HL-60 (cell line): ENCODE measurements around the gene MROH2A.
"Not testable (repeated sequence)": the region's sequence is repeated elsewhere in the genome, so short reads cannot be mapped to it uniquely, and the experiment has no call there.

Source experiments
- DNase-seq, 2 experiments: peaks; one replicate each; pipeline ENCODE4 v3.0.0-alpha.2; 2010 to 2020; ENCODE audit warnings: low read depth in 1 of 2, low spot score in 1 of 2
- H3K27ac ChIP-seq: fragments of 250-450 bp; sonication (Bioruptor Pico); replicated peaks from 2 replicates; pipeline ENCODE4 v1.5.1; 2020; ENCODE audit warnings: mild to moderate bottlenecking, moderate library complexity
- H3K27me3 ChIP-seq: fragments of 250-450 bp; sonication (Bioruptor Pico); 2 replicates; pipeline ENCODE4 v1.5.1; 2021; ENCODE audit warnings: mild to moderate bottlenecking, moderate library complexity; ENCODE audit not compliant: insufficient read depth, poor library complexity, severe bottlenecking
- H3K4me3 ChIP-seq: replicated peaks from 2 replicates; pipeline ENCODE4 v1.5.1; 2011; ENCODE audit warnings: mild to moderate bottlenecking, control low read depth, low read length; ENCODE audit not compliant: insufficient read depth
- GABPA ChIP-seq: IDR thresholded peaks from 2 replicates; pipeline ENCODE4 v1.6.1; 2012; ENCODE audit warnings: low read depth
- POLR2AphosphoS5 ChIP-seq: IDR thresholded peaks from 2 replicates; pipeline ENCODE4 v1.6.1; 2012; ENCODE audit warnings: low read depth
- SPI1 ChIP-seq: IDR thresholded peaks from 2 replicates; pipeline ENCODE4 v1.6.1; 2012; ENCODE audit warnings: low read depth, mild to moderate bottlenecking, borderline replicate concordance
- long read RNA-seq: library from polyadenylated mRNA; unstranded; transcript quantifications from one replicate; pipeline ENCODE4 v2.0.0, GENCODE V29; 2020
- TF ChIP-seq, protein P1 (sequence below): IDR thresholded peaks from one replicate; pipeline ENCODE4 v1.5.1; 2011; ENCODE audit warnings: low read length, control low read depth, inconsistent platforms; ENCODE audit not compliant: insufficient read depth
- TF ChIP-seq, protein P2 (sequence below): IDR thresholded peaks from 2 replicates; pipeline ENCODE4 v1.6.1; 2012; ENCODE audit warnings: low read depth; ENCODE audit not compliant: insufficient replicate concordance

Gene MROH2A, protein sequence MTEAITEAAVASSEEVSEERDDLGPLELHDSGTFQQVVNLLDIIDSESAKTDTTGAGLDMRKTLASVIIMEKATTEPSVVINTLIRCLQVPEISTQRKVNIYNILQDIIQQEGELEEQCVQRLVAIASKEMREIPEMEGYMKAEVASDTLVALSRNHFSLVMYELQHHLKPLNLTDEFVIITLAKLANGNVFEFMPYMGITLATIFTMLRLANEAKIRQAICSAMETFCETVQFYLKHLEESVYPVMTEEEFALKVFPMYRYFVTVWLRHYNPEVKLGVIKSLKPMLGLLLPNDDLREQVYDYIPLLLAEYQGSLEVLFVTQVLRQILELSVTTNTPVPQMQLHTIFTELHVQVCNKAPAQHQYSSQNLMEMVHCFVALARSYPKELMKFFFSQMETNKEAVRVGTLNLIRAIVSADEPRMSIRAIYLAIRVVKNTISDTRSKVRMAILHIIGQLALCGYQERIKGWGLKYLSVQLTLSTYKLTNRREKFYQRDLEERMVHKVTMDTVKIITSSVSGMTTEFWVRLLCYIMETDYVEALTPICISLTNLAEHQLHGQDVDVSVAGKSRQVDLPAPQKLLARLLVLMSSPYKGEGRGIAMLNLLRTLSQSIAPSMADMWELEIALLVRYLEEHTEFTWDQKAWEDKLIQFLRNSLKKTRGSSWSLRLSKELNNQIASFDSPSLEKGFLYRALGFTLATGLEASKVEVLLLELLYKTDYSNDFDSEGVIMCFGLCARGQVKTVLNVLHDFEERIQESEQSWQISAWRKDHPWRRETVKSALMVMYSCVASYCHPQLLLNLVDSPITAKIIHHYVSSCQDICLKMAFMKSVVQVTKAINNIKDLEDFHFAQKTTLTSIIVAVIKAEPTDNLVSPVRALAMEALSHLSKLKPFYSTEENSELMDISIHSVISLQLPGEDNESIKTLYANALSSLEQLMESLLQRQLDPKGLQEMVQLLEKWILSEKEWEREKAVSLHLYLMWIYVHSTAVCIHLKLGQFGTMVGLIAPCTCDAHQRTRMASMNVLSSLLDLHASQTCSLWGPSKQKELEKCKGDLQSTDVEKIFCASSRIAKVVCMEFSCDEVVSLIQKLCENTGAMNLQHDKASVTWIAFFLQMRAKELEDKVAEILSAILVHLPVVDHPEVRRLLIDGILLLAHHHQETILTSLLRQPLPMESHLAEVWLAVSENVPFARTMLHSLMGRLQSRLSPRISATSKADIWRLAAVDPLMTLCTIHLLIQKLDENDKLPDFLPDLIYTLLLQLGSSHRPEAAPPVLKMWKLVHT (N-terminal part only)
- long read RNA-seq: 0 reads

DNA sequence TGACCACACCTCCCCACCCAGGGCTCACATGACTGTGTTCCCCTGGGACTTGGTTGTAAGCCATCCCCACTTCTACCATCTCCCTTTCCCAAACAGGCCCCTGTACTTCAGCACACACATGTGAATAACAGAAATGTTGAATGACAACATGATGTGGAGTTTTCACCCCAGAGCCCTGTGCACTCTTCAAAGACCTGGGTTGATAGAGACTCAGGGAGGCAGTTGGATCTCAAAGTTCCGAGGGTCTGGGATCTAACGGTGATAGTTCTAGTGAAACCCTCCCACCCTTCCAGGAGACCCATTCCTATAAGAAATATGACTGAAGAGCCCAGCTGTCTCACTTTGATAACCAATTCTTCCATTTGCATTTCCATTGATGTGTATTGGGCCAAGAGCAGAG is at the start of gene MROH2A:
MROH2A (plus strand) TSS at position 301 of the 400 bp plus-strand sequence. CDS start 1,029 bp downstream, outside the sequence.
- TF ChIP-seq, protein P1, sequence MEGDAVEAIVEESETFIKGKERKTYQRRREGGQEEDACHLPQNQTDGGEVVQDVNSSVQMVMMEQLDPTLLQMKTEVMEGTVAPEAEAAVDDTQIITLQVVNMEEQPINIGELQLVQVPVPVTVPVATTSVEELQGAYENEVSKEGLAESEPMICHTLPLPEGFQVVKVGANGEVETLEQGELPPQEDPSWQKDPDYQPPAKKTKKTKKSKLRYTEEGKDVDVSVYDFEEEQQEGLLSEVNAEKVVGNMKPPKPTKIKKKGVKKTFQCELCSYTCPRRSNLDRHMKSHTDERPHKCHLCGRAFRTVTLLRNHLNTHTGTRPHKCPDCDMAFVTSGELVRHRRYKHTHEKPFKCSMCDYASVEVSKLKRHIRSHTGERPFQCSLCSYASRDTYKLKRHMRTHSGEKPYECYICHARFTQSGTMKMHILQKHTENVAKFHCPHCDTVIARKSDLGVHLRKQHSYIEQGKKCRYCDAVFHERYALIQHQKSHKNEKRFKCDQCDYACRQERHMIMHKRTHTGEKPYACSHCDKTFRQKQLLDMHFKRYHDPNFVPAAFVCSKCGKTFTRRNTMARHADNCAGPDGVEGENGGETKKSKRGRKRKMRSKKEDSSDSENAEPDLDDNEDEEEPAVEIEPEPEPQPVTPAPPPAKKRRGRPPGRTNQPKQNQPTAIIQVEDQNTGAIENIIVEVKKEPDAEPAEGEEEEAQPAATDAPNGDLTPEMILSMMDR: no peak
- TF ChIP-seq, protein P2, sequence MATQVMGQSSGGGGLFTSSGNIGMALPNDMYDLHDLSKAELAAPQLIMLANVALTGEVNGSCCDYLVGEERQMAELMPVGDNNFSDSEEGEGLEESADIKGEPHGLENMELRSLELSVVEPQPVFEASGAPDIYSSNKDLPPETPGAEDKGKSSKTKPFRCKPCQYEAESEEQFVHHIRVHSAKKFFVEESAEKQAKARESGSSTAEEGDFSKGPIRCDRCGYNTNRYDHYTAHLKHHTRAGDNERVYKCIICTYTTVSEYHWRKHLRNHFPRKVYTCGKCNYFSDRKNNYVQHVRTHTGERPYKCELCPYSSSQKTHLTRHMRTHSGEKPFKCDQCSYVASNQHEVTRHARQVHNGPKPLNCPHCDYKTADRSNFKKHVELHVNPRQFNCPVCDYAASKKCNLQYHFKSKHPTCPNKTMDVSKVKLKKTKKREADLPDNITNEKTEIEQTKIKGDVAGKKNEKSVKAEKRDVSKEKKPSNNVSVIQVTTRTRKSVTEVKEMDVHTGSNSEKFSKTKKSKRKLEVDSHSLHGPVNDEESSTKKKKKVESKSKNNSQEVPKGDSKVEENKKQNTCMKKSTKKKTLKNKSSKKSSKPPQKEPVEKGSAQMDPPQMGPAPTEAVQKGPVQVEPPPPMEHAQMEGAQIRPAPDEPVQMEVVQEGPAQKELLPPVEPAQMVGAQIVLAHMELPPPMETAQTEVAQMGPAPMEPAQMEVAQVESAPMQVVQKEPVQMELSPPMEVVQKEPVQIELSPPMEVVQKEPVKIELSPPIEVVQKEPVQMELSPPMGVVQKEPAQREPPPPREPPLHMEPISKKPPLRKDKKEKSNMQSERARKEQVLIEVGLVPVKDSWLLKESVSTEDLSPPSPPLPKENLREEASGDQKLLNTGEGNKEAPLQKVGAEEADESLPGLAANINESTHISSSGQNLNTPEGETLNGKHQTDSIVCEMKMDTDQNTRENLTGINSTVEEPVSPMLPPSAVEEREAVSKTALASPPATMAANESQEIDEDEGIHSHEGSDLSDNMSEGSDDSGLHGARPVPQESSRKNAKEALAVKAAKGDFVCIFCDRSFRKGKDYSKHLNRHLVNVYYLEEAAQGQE: no peak
- Histone ChIP-seq H3K4me3 (no peak within 1 kb of the TSS), H3K27me3 (no peaks in the 10 kb centered on the region), H3K27ac (no peak within 1 kb of the TSS)
- DNase-seq: no peak

DNA sequence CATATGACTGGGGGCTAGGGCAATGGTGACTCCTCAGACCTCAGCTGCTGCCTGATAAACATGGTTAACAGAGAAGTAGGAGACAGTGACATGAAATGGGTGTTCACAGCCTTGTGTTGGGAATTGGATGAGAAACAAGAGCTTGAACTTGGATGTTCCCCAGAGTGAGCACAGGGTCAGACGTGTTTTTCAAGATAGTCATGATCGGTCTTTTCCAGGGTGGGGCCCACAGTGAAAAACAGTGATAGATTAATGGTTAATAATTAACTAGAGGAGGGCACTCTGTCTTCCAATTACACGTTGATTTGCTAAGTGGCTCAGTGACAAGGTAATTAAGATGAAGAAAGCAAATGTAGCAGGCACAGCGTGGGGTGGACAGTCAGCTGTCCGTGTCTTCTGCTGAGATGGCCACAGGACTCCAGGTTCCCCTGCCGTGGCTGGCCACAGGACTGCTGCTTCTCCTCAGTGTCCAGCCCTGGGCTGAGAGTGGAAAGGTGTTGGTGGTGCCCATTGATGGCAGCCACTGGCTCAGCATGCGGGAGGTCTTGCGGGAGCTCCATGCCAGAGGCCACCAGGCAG is 49.3 kb upstream of the MROH2A start, which contains the start of gene UGT1A3:
UGT1A3 (plus strand) TSS at position 320 of the 579 bp plus-strand sequence; CDS start at position 405, 85 bp downstream.
- TF ChIP-seq, protein P1: no peak
- no peak for TF ChIP-seq GABPA
- TF ChIP-seq SPI1: no peak
- TF ChIP-seq POLR2AphosphoS5: no peak
- TF ChIP-seq, protein P2: no peak

DNA sequence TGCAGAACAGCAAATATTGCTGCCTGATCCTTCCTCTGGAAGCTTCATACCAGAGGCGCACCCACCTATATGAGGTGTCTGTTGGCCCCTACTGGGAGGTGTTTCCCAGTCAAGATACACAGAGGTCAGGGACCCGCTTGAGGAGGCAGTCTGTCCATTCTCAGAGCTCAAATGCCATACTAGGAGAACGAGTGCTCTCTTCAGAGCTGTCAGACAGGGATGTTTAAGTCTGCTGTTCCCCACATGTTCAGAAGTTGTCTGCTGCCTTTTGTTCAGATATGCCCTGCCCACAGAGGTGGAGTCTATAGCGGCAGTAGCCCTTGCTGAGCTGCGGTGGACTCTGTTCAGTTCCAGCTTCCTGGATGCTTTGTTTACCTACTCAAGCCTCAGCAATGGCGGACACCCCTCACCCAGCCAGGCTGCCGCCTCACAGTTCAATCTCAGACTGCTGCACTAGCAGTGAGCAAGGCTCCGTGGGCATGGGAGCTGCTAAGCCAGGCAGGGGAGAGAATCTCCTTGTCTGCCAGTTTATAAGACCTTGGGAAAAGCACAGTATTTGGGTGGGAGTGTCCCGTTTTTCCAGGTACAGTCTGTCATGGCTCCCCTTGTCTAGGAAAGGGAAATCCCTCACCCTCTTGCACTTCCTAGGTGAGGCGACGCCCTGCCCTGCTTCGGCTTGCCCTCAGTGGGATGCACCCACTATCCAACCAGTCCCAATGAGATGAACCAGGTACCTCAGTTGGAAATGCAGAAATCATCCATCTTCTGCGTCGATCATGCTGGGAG is 41.1 kb upstream of the MROH2A start:
- not testable (repeated sequence) for H3K27me3 ChIP-seq, H3K27ac ChIP-seq, DNase-seq, H3K4me3 ChIP-seq

More for the DNA sequence above, 49.3 kb upstream of the MROH2A start, which contains the start of gene UGT1A3:
- Histone ChIP-seq H3K27ac (no peak within 1 kb of the TSS), H3K4me3 (no peak within 1 kb of the TSS), H3K27me3 (no peaks in the 10 kb centered on the region)
- DNase-seq: no peak
